ENCODE data around the gene TXNIP. TPM values are rescaled to one million over a fixed set of nuclear protein-coding genes. Genes with fewer than 3 reads are reported as not detected.

Gene TXNIP
- total RNA-seq, 1 donor from 2014 or later = 945 TPM

GRCh38 chr1:146013559-146013922, 17.2 kb upstream of the TXNIP start:
- intact Hi-C loops (cut with DNase I) = loop anchor here (5.0 to 10.0 kb wide), 3 partner anchors 36 to 159 kb away; partner anchors contain the start of gene PIAS3
- H3K4me3 ChIP-seq = no peak overlapping the region
- no peaks in the 10 kb centered on the region for H3K9me3 ChIP-seq
- peaks cover 17% of the 10 kb centered on the region for H3K4me1 ChIP-seq
- DNase-seq = no peak
- H3K27ac ChIP-seq = no peak overlapping the region
- TF ChIP-seq CTCF (IDR thresholded peaks at IDR 0.05) = no peak
- H3K36me3 ChIP-seq = no peaks in the 10 kb centered on the region
- H3K27me3 ChIP-seq = no peaks in the 10 kb centered on the region
- no peak for ATAC-seq

GRCh38 chr1:146012703-146013558, 16.6 kb upstream of the TXNIP start:
- Histone ChIP-seq H3K4me3 (no peak overlapping the region), H3K9me3 (no peaks in the 10 kb centered on the region), H3K36me3 (no peaks in the 10 kb centered on the region), H3K4me1 (peaks cover 18% of the 10 kb centered on the region), H3K27ac (no peak overlapping the region), H3K27me3 (no peaks in the 10 kb centered on the region)
- peak; percentile 79 for TF ChIP-seq CTCF (IDR thresholded peaks at IDR 0.05)
- ATAC-seq (peak; percentile 68), DNase-seq (no peak)
- intact Hi-C loops (cut with DNase I) = loop anchor here (5.0 to 10.0 kb wide), 3 partner anchors 36 to 158 kb away; partner anchors contain the start of gene PIAS3

- Histone ChIP-seq H3K9me3 (no peaks in the 10 kb centered on the region), H3K27ac (peak overlapping the region; percentile 75), H3K27me3 (no peaks in the 10 kb centered on the region), H3K4me3 (no peak overlapping the region), H3K4me1 (peaks cover 39% of the 10 kb centered on the region), H3K36me3 (no peaks in the 10 kb centered on the region)
- peak; percentile 78 for ATAC-seq
- peak; percentile 72 for DNase-seq
- intact Hi-C loops (cut with DNase I) = loop anchor here (5.0 to 10.0 kb wide), 3 partner anchors 33 to 155 kb away; partner anchors contain the start of gene PIAS3
- no peak for TF ChIP-seq CTCF (IDR thresholded peaks at IDR 0.05)
Observed at GRCh38 chr1:146010126-146010738, 13.9 kb upstream of the TXNIP start.

DNA sequence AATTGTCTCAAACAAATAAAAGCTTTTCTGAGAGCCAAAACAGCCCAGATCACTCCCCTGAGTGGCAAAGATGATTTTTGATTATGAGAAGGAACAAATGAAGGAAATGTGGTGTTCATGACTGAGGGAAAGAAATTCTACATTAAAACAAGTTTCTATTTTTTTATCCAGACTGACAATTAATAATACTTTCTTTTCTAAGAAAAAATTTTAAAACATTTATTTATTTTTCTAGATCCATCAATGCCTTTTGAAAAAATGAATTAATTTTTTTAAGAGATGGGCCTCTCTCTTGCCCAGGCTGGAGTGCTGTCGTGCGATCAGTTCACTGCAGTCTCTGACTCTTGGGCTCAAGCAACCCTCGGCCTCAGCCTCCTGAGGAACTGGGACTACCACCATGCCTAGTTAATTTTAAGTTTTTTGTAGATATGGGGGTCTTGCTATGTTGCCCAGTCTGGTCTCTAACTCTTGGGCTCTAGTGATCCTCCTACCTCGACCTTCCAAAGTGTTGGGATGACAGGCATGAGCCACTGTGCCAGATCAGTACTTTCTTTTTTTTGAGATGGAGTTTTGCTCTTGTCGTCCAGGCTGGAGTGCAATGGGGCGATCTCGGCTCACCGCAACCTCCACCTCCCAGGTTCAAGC, 11.2 kb upstream of the TXNIP start:
- intact Hi-C loops (cut with DNase I) = no loop called here
- no peak overlapping the region for H3K4me3 ChIP-seq
- ATAC-seq (no peak), DNase-seq (no peak)
- no peaks in the 10 kb centered on the region for H3K9me3 ChIP-seq
- no peaks in the 10 kb centered on the region for H3K36me3 ChIP-seq
- peaks cover 39% of the 10 kb centered on the region for H3K4me1 ChIP-seq
- peak overlapping the region; percentile 91 for H3K27ac ChIP-seq
- no peaks in the 10 kb centered on the region for H3K27me3 ChIP-seq
- TF ChIP-seq CTCF (IDR thresholded peaks at IDR 0.05) = no peak

- intact Hi-C loops (cut with DNase I) = no loop called here
- Histone ChIP-seq H3K4me3 (no peak overlapping the region), H3K27ac (peak overlapping the region; percentile 71), H3K9me3 (no peaks in the 10 kb centered on the region), H3K36me3 (no peaks in the 10 kb centered on the region), H3K27me3 (no peaks in the 10 kb centered on the region), H3K4me1 (peaks cover 51% of the 10 kb centered on the region)
- TF ChIP-seq CTCF (IDR thresholded peaks at IDR 0.05) = no peak
- no peak for DNase-seq
- ATAC-seq = no peak
Observed at GRCh38 chr1:146001709-146002108, 5.3 kb upstream of the TXNIP start.
